Astrocyte of the cerebellum (primary cell): ENCODE measurements around the gene MYPN.
A peak's percentile ranks its signal among the peaks of the same experiment; 100 is the strongest.

Experiments used
- DNase-seq: peaks from one replicate; pipeline ENCODE4 v3.0.0-alpha.2; 2011; ENCODE audit warnings: low read depth
- H3K4me3 ChIP-seq: 2 replicates; pipeline ENCODE4 v1.5.1; 2011; ENCODE audit warnings: mild to moderate bottlenecking, low read depth, low read length, moderate library complexity
- CTCF ChIP-seq: IDR thresholded peaks from 2 replicates; pipeline ENCODE4 v1.5.1; 2012; ENCODE audit warnings: low read length, low read depth, moderate library complexity, mild to moderate bottlenecking; ENCODE audit errors: missing control alignments
- in situ Hi-C: cut with HindIII; loops from 2 replicates; pipeline ENCODE4 v1.10.0; 2017; ENCODE audit warnings: low sequenced_read_pairs

The MYPN gene

GRCh38 chr10:68233046-68233445 lies 123.8 kb downstream of the MYPN start:
- no peak for DNase-seq
- in situ Hi-C loops: no loop called here
- TF ChIP-seq CTCF: no peak
- H3K4me3 ChIP-seq: no peak overlapping the region

- no peak overlapping the region for H3K4me3 ChIP-seq
- in situ Hi-C loops: no loop called here
- no peak for DNase-seq
- TF ChIP-seq CTCF: no peak
Measured at GRCh38 chr10:68235111-68235510, 125.8 kb downstream of the MYPN start.

- no peak for DNase-seq
- in situ Hi-C loops: no loop called here
- H3K4me3 ChIP-seq: no peak overlapping the region
- no peak for TF ChIP-seq CTCF
Measured at GRCh38 chr10:68235581-68235980, 126.3 kb downstream of the MYPN start.

- no peak for DNase-seq
- no peak overlapping the region for H3K4me3 ChIP-seq
- in situ Hi-C loops: no loop called here
- no peak for TF ChIP-seq CTCF
Measured at GRCh38 chr10:68237173-68237572, 127.9 kb downstream of the MYPN start.

- TF ChIP-seq CTCF: no peak
- in situ Hi-C loops: no loop called here
- no peak for DNase-seq
- no peak overlapping the region for H3K4me3 ChIP-seq
Measured at GRCh38 chr10:68238371-68238770, 129.1 kb downstream of the MYPN start.

- no peak overlapping the region for H3K4me3 ChIP-seq
- TF ChIP-seq CTCF: no peak
- in situ Hi-C loops: no loop called here
- no peak for DNase-seq
Measured at GRCh38 chr10:68239069-68239468, 129.8 kb downstream of the MYPN start.

GRCh38 chr10:68239596-68240150 lies 130.4 kb downstream of the MYPN start:
- no peak overlapping the region for H3K4me3 ChIP-seq
- in situ Hi-C loops: no loop called here
- DNase-seq: peak; percentile 70
- TF ChIP-seq CTCF: no peak
